Stimulated activated CD4-positive, alpha-beta T cell treated with anti-CD3 and anti-CD28 coated beads, Interleukin-1b, Interleukin-23, amount 100 ng/mL, for 1 hour (primary cell): Measurements from ENCODE around the gene EEF1G.
A peak's percentile ranks its signal among the peaks of the same experiment; 100 is the strongest.
"Not testable (repeated sequence)": the region's sequence is repeated elsewhere in the genome, so short reads cannot be mapped to it uniquely, and the experiment has no call there.

Source experiments
- DNase-seq, 2 donors: peaks; one replicate each; pipeline ENCODE4 v3.0.0-alpha.2; 2020; ENCODE audit warnings: low read depth in 2 of 2

Gene EEF1G, protein sequence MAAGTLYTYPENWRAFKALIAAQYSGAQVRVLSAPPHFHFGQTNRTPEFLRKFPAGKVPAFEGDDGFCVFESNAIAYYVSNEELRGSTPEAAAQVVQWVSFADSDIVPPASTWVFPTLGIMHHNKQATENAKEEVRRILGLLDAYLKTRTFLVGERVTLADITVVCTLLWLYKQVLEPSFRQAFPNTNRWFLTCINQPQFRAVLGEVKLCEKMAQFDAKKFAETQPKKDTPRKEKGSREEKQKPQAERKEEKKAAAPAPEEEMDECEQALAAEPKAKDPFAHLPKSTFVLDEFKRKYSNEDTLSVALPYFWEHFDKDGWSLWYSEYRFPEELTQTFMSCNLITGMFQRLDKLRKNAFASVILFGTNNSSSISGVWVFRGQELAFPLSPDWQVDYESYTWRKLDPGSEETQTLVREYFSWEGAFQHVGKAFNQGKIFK

DNA sequence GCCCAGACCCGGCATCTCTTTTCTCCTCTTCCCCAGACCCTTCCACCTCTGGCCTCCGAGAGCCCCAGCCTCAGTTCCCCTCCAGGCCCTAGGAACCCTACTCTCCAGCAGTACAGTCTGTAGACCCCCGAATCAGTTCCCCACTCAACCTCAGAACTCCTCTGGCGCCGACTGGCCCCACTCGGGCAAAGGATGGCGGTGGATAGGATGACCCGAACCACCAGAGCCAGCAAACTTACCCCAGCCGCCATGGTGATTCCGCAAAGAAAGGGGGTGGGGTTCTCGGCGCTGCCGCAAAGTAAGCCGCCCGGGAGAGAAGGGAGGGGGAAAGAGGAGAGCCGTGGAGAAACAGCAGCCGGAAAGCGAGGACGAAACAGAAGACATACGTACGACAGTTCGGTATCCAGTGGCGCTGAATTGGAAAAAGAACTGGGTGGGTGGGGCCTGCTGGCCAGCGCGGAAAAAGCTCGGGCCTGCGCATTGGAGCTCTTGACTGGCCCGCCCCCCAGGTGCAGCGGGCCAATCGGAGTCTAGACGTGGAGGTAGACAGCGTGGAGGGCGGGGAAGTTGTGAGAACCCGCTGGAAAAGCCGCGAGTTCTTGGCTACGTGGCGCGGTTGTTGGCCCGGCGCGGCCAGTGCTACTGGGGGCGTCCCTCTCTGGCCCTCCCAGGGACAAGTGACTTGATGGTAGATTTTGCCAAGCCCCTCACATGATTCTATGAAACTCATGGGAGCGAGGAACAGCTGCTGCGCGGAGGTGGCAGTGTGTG lies at the start of gene EEF1G:
Gene EEF1G (minus strand): TSS at position 300 of the 771 bp plus-strand sequence. CDS start 49 bp downstream, at position 251.
- DNase-seq = peak; percentile 89 to 95

DNA sequence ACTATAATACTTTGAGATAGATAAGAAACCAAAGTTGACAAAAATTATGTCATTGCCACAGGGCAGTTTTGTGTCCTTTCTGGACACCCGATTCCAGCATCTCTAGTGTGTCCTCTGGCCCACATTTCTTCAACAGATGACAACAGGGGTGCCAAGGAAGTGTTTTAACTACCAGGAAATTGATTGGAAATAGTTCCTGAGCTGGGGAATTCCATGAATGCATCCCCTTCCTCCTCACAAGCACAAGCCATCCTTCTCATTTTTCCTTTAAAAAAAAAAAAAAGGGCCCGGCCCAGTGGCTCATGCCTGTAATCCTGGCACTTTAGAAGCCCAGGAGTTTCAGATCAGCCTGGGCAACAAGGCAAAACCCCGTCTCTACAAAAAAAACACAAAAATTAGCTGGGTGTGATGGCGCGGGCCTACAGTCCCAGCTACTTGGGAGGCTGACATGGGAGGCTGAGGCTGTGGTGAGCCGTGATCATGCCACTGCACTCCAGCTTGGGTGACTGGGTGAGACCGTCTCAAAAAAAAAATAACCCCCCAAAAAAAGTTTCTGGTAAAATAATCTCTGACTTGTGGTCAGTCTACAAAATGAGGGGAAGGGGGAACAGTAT lies 48.9 kb upstream of the EEF1G start:
- DNase-seq = no peak

DNA sequence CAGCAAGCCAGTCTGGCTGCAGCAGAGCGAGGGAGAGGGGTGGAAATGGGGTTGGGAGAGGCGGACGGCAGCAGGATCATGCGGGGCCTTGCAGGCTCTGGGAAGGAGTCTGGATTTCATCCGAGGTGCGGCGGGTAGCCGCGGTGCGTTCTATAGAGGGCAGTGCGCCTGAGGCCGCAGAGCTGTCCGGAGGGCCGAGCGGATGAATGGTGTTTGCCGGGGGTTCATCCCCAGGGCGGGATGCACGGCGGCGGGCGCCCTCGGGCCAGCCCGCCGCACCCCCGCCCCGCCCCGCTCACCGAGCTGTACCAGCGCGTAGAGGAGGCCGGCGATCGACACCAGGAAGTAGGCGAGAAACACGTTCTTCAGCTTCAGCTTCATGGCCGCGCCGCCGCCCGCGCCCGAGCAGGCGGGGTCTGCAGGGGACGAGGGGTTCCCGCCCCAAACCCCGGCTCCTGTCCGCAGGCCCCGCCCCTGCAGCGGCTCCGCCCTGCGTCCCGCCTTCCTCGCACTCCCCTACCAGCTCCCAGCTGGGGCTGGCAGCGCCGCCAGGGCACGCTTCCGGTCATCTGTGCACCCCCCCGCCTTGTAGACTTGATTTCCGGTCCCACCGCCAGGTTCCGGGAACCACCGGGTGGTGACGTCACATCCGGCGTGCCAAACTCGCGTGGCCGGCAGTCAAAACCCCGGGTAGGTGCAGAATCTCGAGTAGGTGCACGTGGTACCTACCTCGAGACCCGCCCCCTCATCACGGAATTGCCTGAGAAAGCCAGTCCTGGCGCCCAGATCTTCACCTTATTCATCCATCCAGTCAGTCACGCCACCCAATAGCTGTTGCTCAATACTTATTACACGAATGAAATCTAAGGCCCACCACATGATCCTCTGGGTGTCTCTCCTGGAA lies 48.1 kb upstream of the EEF1G start, which contains the start of gene B3GAT3:
Gene B3GAT3 (minus strand): TSS at position 420 of the 904 bp plus-strand sequence. CDS start 39 bp downstream, at position 381.
- DNase-seq = peak; percentile 86 to 89

DNA sequence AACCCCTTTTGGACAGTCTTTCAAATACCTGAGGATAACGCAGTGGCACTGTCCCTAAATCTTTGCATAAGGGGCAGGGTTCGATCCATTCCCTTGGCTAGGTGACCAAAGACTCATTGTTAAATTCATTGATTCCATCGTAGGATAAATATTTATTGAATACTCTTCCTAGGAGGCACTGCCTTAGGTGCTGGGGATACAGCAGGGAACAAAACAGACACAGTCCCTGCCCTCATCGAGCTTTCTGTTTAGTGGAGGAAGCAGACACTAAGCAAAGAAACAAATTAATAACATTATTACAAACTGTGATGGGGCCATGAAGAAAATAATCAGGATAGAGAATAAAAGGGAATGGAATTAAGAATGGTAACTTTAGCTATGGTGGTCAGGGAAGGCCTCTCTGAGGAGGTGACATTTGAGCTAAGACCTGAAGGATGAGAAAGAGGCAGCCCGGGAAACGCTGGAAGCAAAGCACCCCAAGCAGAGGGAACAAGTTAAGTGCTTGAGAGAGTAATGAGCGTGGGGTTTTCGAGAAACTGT lies 47.4 kb upstream of the EEF1G start:
- DNase-seq = no peak

DNA sequence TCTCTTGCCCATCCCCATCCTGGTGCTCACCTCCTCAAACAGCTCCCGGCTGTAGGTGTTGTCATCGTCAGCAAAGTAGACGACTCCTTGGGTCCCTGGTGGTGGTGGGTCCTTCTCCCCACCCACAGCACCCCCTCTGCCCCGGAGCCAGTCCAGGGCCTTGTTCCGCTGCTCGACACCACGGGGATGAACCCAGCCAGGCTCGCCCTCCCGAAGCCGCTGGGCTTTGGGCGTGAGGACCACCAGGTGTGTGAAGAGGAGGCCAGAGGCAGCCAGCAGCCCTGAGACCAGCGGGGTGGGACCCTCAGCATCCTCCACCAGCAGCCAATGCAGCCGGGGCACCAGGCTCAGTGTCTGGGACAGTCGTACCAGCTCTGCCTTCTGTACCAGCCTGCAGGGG lies 43.3 kb upstream of the EEF1G start:
- DNase-seq = not testable (repeated sequence)

DNA sequence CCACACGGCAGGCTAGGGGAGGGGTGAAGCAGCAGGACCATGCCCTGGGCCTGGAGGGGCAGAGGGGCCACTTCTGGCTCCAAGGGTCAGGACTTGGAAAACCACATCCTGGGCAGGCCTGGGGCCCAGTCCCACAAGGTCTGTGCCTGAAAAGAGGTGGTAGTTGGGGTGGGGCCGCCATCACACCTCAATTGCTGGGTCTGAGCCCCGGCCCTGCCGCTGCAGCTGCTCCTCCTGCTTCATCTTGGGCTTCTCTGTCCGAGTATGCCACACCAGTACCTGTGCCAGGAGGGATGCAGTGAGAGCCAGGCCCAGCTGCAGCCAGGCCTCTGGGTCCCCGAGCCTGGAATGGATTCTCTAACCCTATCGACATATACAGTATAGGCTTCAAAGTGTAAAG lies 41.8 kb upstream of the EEF1G start:
- DNase-seq = no peak

DNA sequence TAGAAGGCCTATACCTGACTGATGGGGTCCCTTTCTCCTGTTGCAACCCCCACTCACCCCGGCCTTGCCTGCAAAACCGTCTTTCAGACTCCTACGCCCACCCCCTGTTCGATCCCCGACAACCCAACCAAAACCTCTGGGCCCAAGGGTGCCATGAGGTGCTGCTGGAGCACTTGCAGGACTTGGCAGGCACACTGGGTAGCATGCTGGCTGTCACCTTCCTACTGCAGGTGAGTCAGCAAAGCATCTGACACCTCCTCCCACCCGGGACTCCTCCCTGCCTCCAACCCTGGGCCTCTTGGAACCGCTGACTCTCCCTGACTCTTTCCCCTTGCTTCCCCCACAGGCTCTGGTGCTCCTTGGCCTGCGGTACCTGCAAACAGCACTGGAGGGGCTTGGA lies 40.6 kb upstream of the EEF1G start:
- no peak for DNase-seq

DNA sequence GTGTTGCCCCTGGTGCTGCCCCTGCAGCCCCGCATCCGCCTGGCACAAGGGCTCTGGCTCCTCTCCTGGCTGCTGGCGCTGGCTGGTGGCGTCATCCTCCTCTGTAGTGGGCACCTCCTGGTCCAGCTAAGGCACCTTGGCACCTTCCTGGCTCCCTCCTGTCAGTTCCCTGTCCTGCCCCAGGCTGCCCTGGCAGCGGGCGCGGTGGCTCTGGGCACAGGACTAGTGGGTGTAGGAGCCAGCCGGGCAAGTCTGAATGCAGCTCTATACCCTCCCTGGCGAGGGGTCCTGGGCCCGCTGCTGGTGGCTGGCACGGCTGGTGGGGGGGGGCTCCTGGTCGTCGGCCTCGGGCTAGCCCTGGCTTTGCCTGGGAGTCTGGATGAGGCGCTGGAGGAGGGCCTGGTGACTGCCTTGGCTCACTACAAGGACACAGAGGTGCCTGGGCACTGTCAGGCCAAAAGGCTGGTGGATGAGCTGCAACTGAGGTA lies 39.6 kb upstream of the EEF1G start:
- no peak for DNase-seq

DNA sequence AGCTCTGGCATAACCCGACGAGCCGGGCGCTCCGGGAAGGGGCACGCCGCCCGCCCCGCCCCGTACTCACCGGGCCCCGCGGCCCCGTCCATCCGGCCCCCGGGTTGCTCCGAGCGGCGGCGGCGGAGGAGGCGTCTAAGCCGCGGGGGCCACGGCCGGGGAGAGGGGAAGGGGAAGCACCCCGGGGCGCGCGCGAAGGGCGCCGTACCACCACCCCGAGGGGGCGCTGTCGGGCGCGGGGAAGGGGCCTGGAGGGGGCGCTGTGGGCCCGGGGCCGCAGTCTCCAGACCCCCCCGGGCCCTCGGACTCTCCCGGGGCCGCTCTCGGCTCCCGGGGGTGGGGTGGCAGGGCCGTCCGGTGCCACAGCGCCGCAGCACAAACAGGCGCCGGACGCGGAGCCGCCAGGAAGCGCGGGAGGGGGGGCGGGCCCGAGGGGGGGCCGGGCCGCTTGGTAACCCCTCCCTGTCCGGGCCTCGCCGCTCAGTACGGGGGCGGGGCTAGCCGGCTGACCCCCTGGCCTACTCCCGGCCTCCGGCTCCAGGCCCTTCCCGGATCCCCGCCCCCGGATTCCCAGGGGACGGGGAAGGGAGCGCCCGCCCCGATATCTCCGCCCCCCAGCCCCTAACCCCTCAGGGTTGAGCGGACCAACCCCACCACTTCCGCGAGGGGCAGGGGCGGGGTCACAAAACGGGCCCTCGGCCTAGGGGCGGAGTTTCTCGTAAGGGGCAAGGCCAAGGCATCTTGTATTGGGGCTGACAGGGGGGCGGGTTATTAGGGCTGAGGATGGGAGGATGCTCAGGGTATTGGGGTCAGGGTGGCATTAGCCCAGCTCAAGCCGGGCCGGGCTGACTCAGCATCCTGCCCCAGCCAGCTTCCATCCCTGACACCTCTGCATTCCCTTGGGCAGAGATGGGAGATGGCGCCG lies 38.9 kb upstream of the EEF1G start, which contains the start of the genes EML3 and ROM1:
Gene EML3 (minus strand): TSS at position 410 of the 925 bp plus-strand sequence. CDS start 318 bp downstream, at position 92.
Gene ROM1 (plus strand): TSS at position 892 of the 925 bp plus-strand sequence. CDS start 25 bp downstream, at position 917.
- DNase-seq = peak; percentile 78 to 79

DNA sequence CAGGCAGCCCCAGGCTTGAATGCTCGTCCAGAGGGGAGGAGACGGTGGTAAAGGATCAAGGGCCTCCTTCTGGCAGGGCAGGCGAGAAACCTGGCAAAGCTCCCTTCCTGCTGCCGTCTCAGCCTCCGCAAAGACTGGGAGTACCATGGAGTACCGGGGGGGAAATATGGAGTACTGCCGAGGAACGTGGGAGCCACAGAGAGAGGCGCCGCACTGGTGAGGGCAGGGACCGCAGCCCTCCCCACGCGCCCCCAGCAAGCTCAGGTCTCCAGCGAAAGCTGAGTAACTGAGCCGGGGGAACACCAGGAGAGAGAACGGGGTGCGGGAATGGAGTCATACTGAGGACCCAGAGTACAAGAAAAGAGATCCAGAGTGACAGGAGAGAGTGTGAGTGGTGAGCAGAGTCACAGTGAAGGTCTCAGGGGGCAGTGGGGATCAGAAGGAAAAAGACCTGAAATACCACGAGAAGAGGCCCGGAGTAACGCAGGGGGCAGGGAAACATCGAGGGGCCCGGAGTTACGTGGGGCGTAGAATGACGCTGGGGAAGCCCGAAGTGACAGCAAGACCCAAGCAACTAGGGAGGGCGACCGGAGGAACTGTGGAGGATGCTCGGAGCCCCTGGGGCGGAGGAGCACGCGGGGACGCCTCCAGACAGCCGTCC lies 38.1 kb upstream of the EEF1G start:
- DNase-seq = no peak

DNA sequence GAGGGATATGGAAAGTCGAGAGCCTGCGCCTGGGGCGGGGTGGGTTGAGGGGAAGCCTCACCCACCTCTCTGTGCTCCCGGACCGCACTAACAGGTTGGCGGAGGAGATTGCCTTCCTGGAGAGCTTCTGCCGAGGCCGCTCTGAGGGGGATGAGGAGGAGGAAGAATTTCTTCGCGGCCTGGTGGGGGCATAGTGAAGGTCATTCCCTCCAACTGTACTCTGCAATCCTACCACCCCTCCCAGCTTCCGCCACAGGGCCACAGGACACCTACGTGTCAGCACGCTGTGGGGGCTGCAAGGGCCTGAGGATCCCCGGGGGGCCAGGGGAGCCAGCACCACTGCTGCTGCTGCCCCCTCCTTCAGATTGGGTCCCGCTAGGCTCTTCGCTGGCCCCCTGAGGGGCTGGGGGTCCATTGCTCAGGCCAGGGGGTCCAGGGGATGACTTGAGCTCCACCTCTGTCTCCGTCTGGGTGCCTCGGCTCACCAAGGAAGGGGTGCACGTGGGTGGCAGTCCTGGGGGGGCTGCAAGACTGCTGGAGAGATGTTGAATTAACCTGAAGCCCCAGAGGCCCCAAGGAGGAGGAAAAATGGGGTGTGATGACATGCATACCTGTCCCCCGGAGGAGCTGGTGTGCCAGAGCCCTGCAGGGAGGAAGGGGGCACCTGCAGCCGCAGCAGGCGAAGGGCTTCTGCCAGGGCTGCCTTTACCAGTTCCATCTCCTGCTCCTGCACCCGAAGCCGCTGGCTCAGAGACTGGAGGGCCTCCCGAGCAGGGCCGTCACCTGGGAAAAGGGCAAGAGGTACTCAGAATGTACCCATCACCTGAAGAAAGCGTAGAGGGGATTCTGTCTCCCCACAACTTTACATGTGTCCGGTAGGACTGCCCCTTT lies 37.4 kb upstream of the EEF1G start:
- DNase-seq = no peak

DNA sequence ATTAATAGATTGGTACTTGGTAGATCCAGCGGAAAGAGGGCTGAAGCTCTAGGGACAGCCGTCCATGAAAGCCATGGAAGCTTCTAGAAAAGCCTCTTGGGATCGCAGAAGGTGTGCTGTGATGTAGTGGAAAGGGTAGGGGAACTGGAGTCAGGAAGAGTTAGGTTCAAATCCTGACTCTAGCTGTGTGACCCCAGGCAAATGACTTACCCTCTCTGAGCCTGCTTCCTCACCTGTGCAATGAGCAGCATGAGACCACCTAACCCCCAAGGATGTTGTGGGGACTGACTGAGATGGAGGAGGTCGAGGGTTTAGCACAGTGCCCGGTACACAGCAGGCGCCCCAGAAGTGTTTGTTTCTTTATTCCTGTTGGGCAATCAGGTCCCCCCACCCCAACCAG lies 36.7 kb upstream of the EEF1G start:
- DNase-seq = no peak

DNA sequence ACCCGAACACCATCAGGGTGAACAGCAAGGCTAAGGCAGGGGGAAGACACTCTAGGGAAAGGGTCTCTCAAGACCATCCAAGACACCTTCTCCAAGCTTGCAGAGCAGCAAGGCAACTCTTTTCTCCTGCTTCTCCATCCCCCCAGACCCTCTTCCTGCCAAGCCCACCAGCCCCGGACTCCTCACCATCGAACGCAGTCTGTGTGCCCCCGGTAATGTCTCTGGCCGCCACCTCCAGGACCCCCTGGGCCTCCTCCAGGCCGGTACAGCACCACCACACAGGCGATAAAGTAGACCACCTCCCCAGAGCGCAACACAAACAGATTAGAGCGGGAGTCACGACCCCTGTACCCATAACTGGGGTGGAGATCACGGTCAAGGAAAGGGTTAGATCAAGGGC lies 35.1 kb upstream of the EEF1G start:
- no peak for DNase-seq

DNA sequence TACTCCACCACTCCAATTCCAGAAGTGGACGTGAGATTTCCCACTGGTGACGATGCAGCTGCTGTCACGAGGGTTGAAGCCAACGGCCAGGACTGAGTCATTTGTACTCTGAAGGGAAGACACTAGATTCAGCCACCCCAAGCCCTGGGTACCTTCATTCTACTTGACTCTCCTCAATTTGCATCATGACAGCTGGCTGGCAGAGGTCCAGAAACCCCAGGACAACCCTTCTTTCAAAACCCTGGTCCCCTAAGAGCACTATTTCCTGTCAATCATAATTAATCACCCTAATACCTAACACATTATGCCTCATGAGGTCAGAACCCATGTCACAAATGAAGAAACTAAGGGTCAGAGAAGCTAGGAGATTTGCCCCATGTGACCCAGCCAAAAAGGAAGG lies 34.0 kb upstream of the EEF1G start:
- DNase-seq = no peak

DNA sequence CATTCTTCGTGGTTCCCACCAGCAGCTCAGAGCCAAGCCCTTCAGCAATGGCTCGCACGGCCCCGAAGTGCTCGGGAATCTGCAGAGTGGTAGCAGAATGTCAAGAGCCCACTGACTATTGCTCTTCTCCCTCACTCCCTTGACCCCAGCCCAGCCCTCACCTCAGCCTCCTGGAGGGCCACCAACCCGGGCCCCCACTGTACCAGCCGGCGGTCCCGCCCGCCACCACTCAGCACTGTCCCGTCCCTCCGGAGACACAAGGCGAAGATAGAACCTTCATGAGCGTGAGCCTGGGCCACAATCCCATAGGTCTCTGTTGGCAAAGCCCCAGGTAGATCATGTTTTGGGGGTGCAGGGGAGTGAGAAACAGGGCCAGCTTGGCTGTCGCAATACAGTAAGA lies 32.2 kb upstream of the EEF1G start:
- DNase-seq = no peak

DNA sequence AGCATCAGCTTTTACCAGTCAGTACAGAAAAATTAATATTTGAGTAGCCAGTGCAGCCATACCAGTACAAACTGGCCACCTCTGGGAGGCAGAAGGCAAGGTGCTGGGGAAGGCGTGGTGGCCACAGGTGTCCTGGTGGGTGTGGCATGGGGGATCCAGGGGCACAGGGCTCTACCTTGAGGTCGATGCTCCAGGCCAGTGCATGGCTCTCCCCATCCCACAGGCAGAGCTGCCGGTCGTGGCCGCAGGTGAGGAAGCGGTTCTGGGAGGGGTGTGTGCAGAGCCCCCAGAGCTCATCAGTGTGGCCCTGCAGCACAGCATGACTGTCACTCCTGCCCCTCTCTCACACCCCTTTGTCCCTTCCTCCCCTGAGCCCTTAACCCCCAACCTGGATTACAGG lies 31.8 kb upstream of the EEF1G start:
- no peak for DNase-seq

DNA sequence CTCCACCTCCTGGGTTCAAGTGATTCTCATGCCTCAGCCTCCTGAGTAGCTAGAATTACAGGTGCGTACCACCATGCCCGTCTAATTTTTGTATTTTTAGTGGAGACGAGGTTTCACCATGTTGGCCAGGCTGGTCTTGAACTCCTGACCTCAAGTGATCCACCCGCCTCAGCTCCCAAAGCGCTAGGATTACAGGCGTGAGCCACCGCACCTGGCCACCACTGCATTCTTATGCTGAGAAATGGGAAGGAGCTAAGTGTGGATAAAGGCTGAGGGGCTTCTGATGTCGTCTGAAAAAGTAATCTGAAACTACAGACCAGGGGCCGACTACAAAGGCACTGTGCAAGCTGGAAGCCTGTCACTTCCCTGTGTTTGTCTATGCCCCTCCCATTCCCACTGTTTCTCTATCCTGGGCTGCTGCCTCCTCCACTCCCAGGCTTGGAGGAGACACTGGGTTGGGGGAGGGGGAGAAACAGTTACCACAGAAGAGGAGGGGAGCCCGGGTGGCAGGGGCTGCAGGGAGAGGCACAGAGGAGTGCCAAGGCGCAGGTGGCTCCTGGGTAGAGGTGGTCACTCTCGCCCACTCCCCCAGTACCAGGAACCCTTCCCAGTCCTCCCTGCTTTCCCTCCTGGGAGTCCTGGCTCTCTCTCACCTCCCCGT lies 30.9 kb upstream of the EEF1G start:
- no peak for DNase-seq
